Kidney (tissue), 14 donors: Measurements from ENCODE around the gene CGREF1. TPM values are rescaled to one million over a fixed set of nuclear protein-coding genes. Genes with fewer than 3 reads are reported as not detected.
A peak's percentile ranks its signal among the peaks of the same experiment; 100 is the strongest.
"Not testable (repeated sequence)": the region's sequence is repeated elsewhere in the genome, so short reads cannot be mapped to it uniquely, and the experiment has no call there.

Source experiments
- DNase-seq, 5 donors: peaks; one replicate each; pipeline ENCODE4 v3.0.0-alpha.2; 2013 to 2020
- FAIRE-seq: peaks from 2 replicates; lab custom pipeline; 2012; peaks lifted over from hg19 to GRCh38; lab: Jason Lieb, UNC
- H3K27ac ChIP-seq, 2 donors: one replicate each; pipeline ENCODE4 v1.7.0; 2013; ENCODE audit warnings: low read depth in 2 of 2, low read length in 2 of 2, inconsistent platforms in 1 of 2
- H3K27me3 ChIP-seq: one replicate; pipeline ENCODE4 v1.7.1; 2013; ENCODE audit warnings: low read length, inconsistent platforms; ENCODE audit not compliant: control insufficient read depth, insufficient read depth
- H3K36me3 ChIP-seq, 3 donors: one replicate each; pipeline versions ENCODE4 v1.7.0 to v1.7.1; 2013; ENCODE audit warnings: low read length in 3 of 3, control low read depth in 1 of 3, inconsistent platforms in 1 of 3; ENCODE audit not compliant: insufficient read depth in 3 of 3, control insufficient read depth in 2 of 3
- H3K4me1 ChIP-seq, 3 donors: one replicate each; pipeline versions ENCODE4 v1.7.0 to v1.7.1; 2013; ENCODE audit warnings: low read length in 3 of 3, inconsistent platforms in 1 of 3, low read depth in 1 of 3; ENCODE audit not compliant: control insufficient read depth in 2 of 3, insufficient read depth in 2 of 3
- H3K4me3 ChIP-seq, 3 donors: one replicate each; pipeline versions ENCODE4 v1.7.0 to v1.8.1; 2013; ENCODE audit warnings: low read length in 3 of 3, control low read depth in 1 of 3, inconsistent platforms in 1 of 3
- H3K9ac ChIP-seq, 3 donors: one replicate each; pipeline versions ENCODE4 v1.7.0 to v1.7.1; 2013; ENCODE audit warnings: low read length in 3 of 3, control low read depth in 1 of 3, inconsistent platforms in 1 of 3
- H3K9me3 ChIP-seq, 3 donors: one replicate each; pipeline versions ENCODE4 v1.7.0 to v1.7.1; 2013; ENCODE audit warnings: low read length in 3 of 3, control low read depth in 1 of 3, inconsistent platforms in 1 of 3; ENCODE audit not compliant: control insufficient read depth in 2 of 3, insufficient read depth in 1 of 3
- intact Hi-C: fragments of 100-400 bp; cut with DNase I; formaldehyde crosslinking; loops from one replicate; pipeline ENCODE4 v1.11.1; 2022
- polyA plus RNA-seq: library from polyadenylated mRNA; stranded (reverse); fragments of 350-450 nt; fragmentation: Illumina TruSeq; extraction: RNeasy Lipid Tissue Mini Kit (QIAGEN cat#74804); gene quantifications from one replicate; pipeline ENCODE4 v1.2.3, GENCODE V29; 2014; ENCODE audit warnings: low read depth, low replicate concordance; ENCODE audit not compliant: insufficient read depth
- total RNA-seq: library from RNA; stranded (reverse); fragmentation: NEBNext Ultra II Directional; extraction: Animal tissue kit (Norgen Biotek cat#: 25700); gene quantifications from one replicate; pipeline ENCODE4 v1.2.1, GENCODE V29; 2021
- TF ChIP-seq, protein P1 (sequence below): IDR thresholded peaks from 3 replicates; pipeline ENCODE4 v1.5.1; 2012; ENCODE audit warnings: mild to moderate bottlenecking, moderate library complexity, borderline replicate concordance; ENCODE audit not compliant: insufficient read depth; ENCODE audit errors: extremely low read depth
- donor health status: control.
- donor health status: control.
- donor health status: control.
- donor health status: control.
- donor health status: control.
- donor health status: DM: yes; HTN: yes; CAD: no.
- donor health status: Normal renal cell carcinoma (clear cell type).

The CGREF1 gene
- total and polyA plus RNA-seq, 2 donors from 2014 or later = 3.7 to 3.8 TPM

DNA sequence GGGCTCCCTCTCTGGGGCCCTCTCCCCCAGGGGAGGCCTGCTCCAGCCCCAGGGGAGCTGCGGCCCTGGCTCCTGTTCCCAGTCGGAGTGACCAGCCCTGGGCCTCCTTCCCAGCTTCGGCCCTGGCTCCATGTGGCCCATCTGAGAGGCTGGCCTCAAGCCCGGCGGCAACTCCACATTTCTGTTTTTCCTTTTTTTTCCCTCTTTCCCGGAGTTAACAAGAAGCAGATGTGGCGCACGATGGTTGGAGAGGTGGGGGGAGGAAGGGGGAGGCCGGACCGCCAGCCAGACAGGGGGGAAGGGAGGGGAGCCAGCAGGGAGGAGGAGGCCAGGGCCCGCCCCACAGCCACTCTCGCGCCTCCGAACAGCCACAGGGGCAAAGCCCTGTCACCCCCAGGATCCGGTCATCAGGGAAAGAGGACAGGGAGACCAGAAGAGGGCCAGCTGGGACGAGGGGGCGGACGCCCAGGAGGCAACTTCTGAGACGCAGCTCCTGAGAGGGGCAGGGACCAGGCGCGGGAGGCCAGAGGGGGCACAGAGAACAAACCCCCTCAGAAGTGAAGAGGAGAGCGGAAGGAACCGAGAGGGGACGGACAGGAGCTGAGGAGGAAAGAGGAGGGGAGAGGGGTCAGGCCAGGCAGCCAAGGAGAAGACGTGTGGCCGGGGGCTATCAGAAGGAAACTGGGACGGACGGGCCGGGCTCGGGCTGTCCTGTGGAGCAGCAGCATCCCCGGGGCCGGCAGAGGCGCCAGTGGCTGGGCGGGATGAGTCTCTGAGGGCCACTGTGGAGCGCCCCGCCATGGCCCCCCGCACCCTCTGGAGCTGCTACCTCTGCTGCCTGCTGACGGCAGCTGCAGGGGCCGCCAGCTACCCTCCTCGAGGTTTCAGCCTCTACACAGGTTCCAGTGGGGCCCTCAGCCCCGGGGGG is 40.4 kb downstream of the CGREF1 start, which contains the start of gene EMILIN1:
Gene EMILIN1 (plus strand): TSS at position 349 of the 928 bp plus-strand sequence. CDS start 451 bp downstream, at position 800.
- TF ChIP-seq, protein P1, sequence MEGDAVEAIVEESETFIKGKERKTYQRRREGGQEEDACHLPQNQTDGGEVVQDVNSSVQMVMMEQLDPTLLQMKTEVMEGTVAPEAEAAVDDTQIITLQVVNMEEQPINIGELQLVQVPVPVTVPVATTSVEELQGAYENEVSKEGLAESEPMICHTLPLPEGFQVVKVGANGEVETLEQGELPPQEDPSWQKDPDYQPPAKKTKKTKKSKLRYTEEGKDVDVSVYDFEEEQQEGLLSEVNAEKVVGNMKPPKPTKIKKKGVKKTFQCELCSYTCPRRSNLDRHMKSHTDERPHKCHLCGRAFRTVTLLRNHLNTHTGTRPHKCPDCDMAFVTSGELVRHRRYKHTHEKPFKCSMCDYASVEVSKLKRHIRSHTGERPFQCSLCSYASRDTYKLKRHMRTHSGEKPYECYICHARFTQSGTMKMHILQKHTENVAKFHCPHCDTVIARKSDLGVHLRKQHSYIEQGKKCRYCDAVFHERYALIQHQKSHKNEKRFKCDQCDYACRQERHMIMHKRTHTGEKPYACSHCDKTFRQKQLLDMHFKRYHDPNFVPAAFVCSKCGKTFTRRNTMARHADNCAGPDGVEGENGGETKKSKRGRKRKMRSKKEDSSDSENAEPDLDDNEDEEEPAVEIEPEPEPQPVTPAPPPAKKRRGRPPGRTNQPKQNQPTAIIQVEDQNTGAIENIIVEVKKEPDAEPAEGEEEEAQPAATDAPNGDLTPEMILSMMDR = no peak
- no peaks in the 10 kb centered on the region for H3K36me3 ChIP-seq
- FAIRE-seq (no peak), DNase-seq (peak; percentile 83 to 97 (median 88))
- H3K27ac ChIP-seq = peak within 1 kb of the TSS; percentile 54 to 82
- no peaks in the 10 kb centered on the region for H3K27me3 ChIP-seq
- peaks cover 0 to 16% (median 9%) of the 10 kb centered on the region in 3 donors for H3K4me1 ChIP-seq
- intact Hi-C loops = no loop called here
- H3K9ac ChIP-seq = peak within 1 kb of the TSS in 1 of 3 donors; percentile 39
- H3K4me3 ChIP-seq = peak within 1 kb of the TSS; percentile 20 to 58 (median 55)
- no peaks in the 10 kb centered on the region for H3K9me3 ChIP-seq

DNA sequence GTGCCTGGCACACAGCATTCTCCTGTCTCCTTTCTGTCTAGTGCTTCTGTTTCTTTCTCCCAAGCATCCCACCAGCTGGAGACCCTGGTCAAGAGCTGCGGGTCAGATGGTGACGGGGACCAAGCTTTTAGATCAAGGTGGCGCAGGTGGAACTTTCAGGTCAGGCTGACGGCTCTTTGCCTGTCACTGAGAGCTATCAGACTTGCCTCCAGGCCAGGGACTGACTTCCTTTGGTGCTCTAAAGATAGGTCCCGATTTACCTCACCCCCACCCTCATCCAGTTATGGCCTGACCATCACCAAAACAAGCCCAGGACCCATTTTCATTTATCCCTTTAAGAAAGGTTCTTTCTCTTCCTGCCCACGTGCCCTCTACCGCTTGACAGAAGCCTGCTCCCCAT is 41.7 kb downstream of the CGREF1 start:
- H3K4me1 ChIP-seq = peaks cover 0 to 18% (median 9%) of the 10 kb centered on the region in 3 donors

DNA sequence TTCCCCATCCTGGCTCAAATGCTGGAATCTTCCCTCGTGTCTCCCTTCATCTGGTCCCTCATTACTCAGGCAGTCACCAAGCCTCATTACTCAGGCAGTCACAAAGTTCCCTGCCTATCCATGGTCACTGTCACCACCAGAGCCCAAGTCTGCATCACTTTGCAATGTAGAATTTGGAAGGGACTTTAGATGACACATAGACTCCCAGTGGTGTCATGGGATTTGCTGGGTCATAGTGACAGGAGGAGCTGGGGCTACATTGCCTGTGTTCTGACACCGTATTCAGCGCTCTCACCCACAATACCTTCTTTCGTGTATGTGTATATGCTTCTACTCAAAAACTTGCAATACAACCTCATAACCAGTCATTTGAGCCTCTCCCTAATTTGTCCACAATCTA is 42.6 kb downstream of the CGREF1 start:
- intact Hi-C loops = no loop called here
- no peak overlapping the region for H3K9ac ChIP-seq
- H3K4me1 ChIP-seq = peaks cover 0 to 15% (median 9%) of the 10 kb centered on the region in 3 donors
- H3K9me3 ChIP-seq = no peaks in the 10 kb centered on the region
- no peaks in the 10 kb centered on the region for H3K27me3 ChIP-seq
- H3K27ac ChIP-seq = peak overlapping the region in 1 of 2 donors; percentile 29
- H3K4me3 ChIP-seq = no peak overlapping the region
- no peak for FAIRE-seq
- TF ChIP-seq, protein P1 = no peak
- no peaks in the 10 kb centered on the region for H3K36me3 ChIP-seq
- no peak for DNase-seq

More for the DNA sequence above, 41.7 kb downstream of the CGREF1 start:
- TF ChIP-seq, protein P1 = no peak
- H3K36me3 ChIP-seq = no peaks in the 10 kb centered on the region
- H3K27ac ChIP-seq = peak overlapping the region in 1 of 2 donors; percentile 22
- H3K9ac ChIP-seq = no peak overlapping the region
- H3K4me3 ChIP-seq = no peak overlapping the region
- no peak for FAIRE-seq
- no peaks in the 10 kb centered on the region for H3K9me3 ChIP-seq
- no peaks in the 10 kb centered on the region for H3K27me3 ChIP-seq
- intact Hi-C loops = no loop called here
- no peak for DNase-seq

DNA sequence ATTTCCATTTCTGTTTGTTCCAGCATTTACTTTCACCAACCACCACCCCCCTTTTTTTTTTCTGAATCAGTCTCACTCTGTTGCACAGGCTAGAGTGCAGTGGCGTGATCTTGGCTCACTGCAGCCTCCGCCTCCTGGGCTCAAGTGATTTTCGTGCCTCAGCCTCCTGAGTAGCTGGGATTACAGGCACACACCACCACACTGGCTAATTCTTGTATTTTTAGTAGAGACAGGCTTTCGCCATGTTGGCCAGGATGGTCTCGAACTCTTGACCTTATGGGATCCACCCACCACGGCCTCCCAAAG is 43.4 kb downstream of the CGREF1 start:
- DNase-seq, H3K9ac ChIP-seq, H3K9me3 ChIP-seq, H3K27me3 ChIP-seq, intact Hi-C loops, H3K27ac ChIP-seq, FAIRE-seq, H3K4me3 ChIP-seq, H3K36me3 ChIP-seq: not testable (repeated sequence)
- peaks cover 3 to 11% (median 9%) of the 10 kb centered on the region in 3 donors for H3K4me1 ChIP-seq
